ENCODE data around the gene IGSF8. TPM values are rescaled to one million over a fixed set of nuclear protein-coding genes. Genes with fewer than 3 reads are reported as not detected.

The IGSF8 gene
- total RNA-seq, 1 donor from 2014 or later, result 25.3 TPM

DNA sequence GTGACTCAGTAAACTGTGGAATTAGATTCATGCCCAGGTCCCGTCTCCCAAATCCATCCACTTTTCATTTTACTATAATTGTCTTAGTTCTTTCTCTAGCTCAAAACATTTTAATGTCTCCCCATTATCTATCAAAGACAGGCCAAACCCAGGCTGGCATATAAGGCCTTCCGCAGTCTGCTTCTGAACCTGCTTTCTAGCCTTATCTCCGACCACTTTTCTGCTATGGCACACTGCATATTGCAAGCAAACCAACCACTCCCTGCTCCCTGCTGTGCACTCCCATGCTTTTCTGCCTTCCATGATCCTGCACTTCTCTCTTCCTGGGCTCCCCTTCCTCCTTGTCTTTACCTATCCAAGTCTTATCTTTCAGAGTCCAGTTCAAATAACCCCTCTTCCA lies 49.3 kb downstream of the IGSF8 start:
- Mint-ChIP-seq H3K4me3 (ENCODE audit: unreplicated experiment) (no peak overlapping the region), H3K27me3 (ENCODE audit: low read depth) (peaks cover 79% of the 10 kb centered on the region), H3K36me3 (ENCODE audit: low read depth) (no peaks in the 10 kb centered on the region), H3K4me1 (ENCODE audit: low read depth) (peaks cover 9% of the 10 kb centered on the region), H3K27ac (ENCODE audit: unreplicated experiment) (no peak overlapping the region), H3K9me3 (ENCODE audit: low read depth) (no peaks in the 10 kb centered on the region)
- no peak for DNase-seq (ENCODE audit: low spot score)
- TF ChIP-seq, protein P1, sequence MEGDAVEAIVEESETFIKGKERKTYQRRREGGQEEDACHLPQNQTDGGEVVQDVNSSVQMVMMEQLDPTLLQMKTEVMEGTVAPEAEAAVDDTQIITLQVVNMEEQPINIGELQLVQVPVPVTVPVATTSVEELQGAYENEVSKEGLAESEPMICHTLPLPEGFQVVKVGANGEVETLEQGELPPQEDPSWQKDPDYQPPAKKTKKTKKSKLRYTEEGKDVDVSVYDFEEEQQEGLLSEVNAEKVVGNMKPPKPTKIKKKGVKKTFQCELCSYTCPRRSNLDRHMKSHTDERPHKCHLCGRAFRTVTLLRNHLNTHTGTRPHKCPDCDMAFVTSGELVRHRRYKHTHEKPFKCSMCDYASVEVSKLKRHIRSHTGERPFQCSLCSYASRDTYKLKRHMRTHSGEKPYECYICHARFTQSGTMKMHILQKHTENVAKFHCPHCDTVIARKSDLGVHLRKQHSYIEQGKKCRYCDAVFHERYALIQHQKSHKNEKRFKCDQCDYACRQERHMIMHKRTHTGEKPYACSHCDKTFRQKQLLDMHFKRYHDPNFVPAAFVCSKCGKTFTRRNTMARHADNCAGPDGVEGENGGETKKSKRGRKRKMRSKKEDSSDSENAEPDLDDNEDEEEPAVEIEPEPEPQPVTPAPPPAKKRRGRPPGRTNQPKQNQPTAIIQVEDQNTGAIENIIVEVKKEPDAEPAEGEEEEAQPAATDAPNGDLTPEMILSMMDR (IDR thresholded peaks at IDR 0.05), result no peak

DNA sequence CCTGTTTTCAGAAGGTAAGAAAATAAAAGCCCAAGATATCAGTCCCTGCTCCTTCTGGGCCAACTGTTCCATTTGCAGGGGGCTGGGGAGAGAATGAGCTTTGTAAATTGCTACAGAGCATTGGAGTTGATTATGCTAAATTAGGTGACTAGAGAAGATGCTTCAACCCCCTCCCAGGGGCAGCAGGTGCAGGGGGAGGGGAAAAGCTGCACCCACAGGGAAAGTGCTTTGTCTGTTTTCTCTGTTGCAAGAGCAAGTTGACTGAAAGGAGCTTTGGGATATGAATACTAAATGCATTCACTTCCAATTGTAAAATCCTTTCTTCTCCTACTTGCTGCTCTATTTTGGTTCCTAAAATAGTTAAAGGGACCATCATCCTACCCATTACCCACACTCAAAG lies 50.1 kb downstream of the IGSF8 start:
- TF ChIP-seq, protein P1 (IDR thresholded peaks at IDR 0.05), result no peak
- no peak for DNase-seq (ENCODE audit: low spot score)
- no peaks in the 10 kb centered on the region for H3K9me3 Mint-ChIP-seq (ENCODE audit: low read depth)
- no peak overlapping the region for H3K27ac Mint-ChIP-seq (ENCODE audit: unreplicated experiment)
- peaks cover 77% of the 10 kb centered on the region for H3K27me3 Mint-ChIP-seq (ENCODE audit: low read depth)
- H3K4me1 Mint-ChIP-seq (ENCODE audit: low read depth), result peaks cover 9% of the 10 kb centered on the region
- H3K36me3 Mint-ChIP-seq (ENCODE audit: low read depth), result no peaks in the 10 kb centered on the region
- no peak overlapping the region for H3K4me3 Mint-ChIP-seq (ENCODE audit: unreplicated experiment)

DNA sequence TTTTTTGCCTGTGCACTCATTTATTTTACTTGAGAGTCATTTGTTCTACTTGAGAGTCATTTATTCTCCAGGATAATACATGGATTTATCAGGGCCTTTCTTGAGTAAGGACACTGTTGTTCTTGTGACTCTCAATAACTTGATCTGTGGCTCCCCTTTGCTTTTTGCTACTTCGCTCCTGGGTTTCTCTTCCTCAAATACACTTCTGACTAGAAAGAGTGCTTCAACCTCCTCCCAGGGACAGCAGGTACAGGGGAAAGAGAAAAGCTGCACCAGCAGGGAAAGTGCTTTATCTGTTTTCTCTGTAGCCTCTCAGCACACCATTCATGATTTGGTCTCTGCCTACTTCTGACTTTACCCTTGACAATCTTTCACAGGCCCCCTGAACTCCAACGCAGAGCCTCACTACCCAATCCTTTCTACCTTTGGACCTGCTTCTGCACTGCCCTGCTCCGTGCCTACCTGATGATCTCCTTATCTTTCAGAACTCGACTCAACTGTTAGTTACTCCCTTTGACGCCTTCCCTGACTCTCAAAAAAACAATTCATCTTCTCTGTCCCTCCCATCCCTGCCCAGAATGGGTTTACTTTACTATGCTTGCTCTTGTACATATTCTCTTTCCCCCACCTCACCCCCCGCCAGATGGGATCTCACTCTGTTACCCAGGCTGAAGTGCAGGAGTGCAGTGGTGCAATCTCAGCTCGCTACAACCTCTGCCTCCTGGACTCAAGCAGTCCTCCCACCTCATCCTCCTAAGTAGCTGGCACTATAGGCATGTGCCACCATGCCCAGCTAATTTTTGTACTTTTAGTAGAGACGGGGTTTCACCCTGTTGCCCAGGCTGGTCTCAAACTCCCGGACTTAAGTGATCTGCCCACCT lies 51.1 kb downstream of the IGSF8 start:
- no peak overlapping the region for H3K27ac Mint-ChIP-seq (ENCODE audit: unreplicated experiment)
- H3K4me3 Mint-ChIP-seq (ENCODE audit: unreplicated experiment), result peak overlapping the region; percentile 43
- H3K9me3 Mint-ChIP-seq (ENCODE audit: low read depth), result no peaks in the 10 kb centered on the region
- peaks cover 72% of the 10 kb centered on the region for H3K27me3 Mint-ChIP-seq (ENCODE audit: low read depth)
- no peaks in the 10 kb centered on the region for H3K36me3 Mint-ChIP-seq (ENCODE audit: low read depth)
- no peak for DNase-seq (ENCODE audit: low spot score)
- peaks cover 9% of the 10 kb centered on the region for H3K4me1 Mint-ChIP-seq (ENCODE audit: low read depth)
- TF ChIP-seq, protein P1 (IDR thresholded peaks at IDR 0.05), result no peak

DNA sequence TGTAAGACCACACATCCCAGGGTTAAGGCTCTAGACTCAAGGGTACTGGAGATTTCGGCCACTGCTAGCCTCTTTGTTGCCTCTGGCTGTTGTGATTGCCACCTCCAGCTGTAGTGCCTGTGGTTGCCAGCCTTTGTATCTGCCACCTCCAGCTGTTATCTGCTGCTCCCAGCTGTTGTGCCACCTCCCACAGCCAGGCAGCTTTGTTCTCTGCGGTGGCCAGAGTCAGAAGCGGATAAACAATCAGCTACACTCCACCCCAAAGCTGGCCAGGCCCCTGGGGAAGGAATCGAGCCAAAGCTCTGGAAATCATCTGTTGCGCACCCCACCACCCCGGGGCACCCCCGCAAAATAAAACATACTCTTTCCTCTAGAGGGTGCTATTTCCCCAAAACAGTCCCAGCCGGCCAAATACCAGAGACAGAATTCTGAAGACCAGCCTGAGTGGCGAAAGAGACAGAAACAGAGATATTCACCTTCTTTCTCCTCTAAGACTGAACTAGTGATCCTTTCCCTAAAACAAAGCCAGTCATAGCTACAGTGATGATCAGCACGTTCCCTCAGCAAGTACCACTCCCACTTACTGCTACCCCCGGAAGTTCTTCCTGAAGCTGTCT lies 51.8 kb downstream of the IGSF8 start:
- Mint-ChIP-seq H3K9me3 (ENCODE audit: low read depth) (no peaks in the 10 kb centered on the region), H3K27ac (ENCODE audit: unreplicated experiment) (no peak overlapping the region), H3K36me3 (ENCODE audit: low read depth) (no peaks in the 10 kb centered on the region), H3K4me3 (ENCODE audit: unreplicated experiment) (peak overlapping the region; percentile 43), H3K4me1 (ENCODE audit: low read depth) (peaks cover 9% of the 10 kb centered on the region), H3K27me3 (ENCODE audit: low read depth) (peaks cover 66% of the 10 kb centered on the region)
- TF ChIP-seq, protein P1 (IDR thresholded peaks at IDR 0.05), result peak; percentile 82
- DNase-seq (ENCODE audit: low spot score), result no peak

DNA sequence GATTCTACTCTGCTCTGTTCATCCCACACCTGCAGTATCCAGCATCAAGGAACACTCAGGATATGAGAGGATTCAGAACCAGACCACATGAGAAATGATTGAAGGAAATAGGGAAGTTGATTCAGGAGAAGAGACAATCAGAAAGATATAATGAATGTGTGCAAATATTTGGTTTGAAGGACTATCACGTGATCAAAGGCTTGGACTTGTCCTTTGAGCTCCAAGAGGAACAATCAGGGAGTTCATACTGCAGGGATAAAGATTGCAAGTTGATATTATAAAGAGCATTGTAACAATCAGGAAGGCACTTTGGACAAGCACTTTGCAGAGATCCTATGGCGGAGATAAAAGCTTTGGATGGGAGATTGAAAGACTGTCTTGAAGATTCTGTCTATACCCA lies 52.8 kb downstream of the IGSF8 start:
- H3K4me3 Mint-ChIP-seq (ENCODE audit: unreplicated experiment), result no peak overlapping the region
- peaks cover 9% of the 10 kb centered on the region for H3K4me1 Mint-ChIP-seq (ENCODE audit: low read depth)
- H3K27ac Mint-ChIP-seq (ENCODE audit: unreplicated experiment), result no peak overlapping the region
- H3K9me3 Mint-ChIP-seq (ENCODE audit: low read depth), result no peaks in the 10 kb centered on the region
- H3K27me3 Mint-ChIP-seq (ENCODE audit: low read depth), result peaks cover 65% of the 10 kb centered on the region
- DNase-seq (ENCODE audit: low spot score), result no peak
- TF ChIP-seq, protein P1 (IDR thresholded peaks at IDR 0.05), result no peak
- no peaks in the 10 kb centered on the region for H3K36me3 Mint-ChIP-seq (ENCODE audit: low read depth)

Measured in chondrocyte (in vitro differentiated cells).